HepG2 (cell line): ENCODE results near the gene EXOC6B. TPM values are rescaled to one million over a fixed set of nuclear protein-coding genes. Genes with fewer than 3 reads are reported as not detected.

Experiments
- AHR ChIP-seq: IDR thresholded peaks from 2 replicates; pipeline ENCODE4 v1.6.1; 2018; ENCODE audit warnings: missing genetic modification reagents, missing compliant biosample characterization
- CBX2 ChIP-seq, 2 experiments: fragments of 200-600 bp in 1 of 2; sonication (generic); formaldehyde crosslinking in 1 of 2; IDR thresholded peaks; 2 replicates each; pipeline versions ENCODE4 v1.7.0 to v1.8.1; 2018 to 2022; ENCODE audit warnings: low read depth in 2 of 2, low read length in 1 of 2, mild to moderate bottlenecking in 1 of 2, missing genetic modification reagents in 1 of 2
- HNRNPH1 ChIP-seq: fragments of 200-400 bp; formaldehyde crosslinking; optimal IDR thresholded peaks from 2 replicates; pipeline ENCODE3; 2017; ENCODE audit warnings: mild to moderate bottlenecking, low read depth, low read length
- KDM1A ChIP-seq: IDR thresholded peaks from 2 replicates; pipeline ENCODE4 v1.6.1; 2016; ENCODE audit warnings: missing compliant biosample characterization
- MAZ ChIP-seq, 2 experiments: sonication (generic) in 1 of 2; formaldehyde crosslinking in 1 of 2; IDR thresholded peaks; 2 replicates each; pipeline versions ENCODE4 v1.5.0 to v1.6.1; 2012 to 2020; ENCODE audit warnings: low read depth in 2 of 2, mild to moderate bottlenecking in 2 of 2, borderline replicate concordance in 1 of 2, improper control_type of control experiment in 1 of 2, low read length in 1 of 2, missing genetic modification reagents in 1 of 2, moderate library complexity in 1 of 2
- MLX ChIP-seq: IDR thresholded peaks from 2 replicates; pipeline ENCODE4 v1.6.1; 2016
- MYC ChIP-seq: sonication (generic); formaldehyde crosslinking; IDR thresholded peaks from 2 replicates; pipeline ENCODE4 v1.9.0; 2021; ENCODE audit warnings: missing genetic modification reagents, borderline replicate concordance
- NFKB2 ChIP-seq: sonication (generic); formaldehyde crosslinking; IDR thresholded peaks from 2 replicates; pipeline ENCODE4 v1.4.0; 2020; ENCODE audit warnings: missing genetic modification reagents, borderline replicate concordance
- NR2F2 ChIP-seq: IDR thresholded peaks from 2 replicates; pipeline ENCODE4 v1.6.1; 2012; ENCODE audit warnings: low read depth, inconsistent platforms, borderline replicate concordance
- NRL ChIP-seq: sonication (generic); formaldehyde crosslinking; IDR thresholded peaks from 2 replicates; pipeline ENCODE4 v1.5.0; 2020; ENCODE audit warnings: missing genetic modification reagents, mild to moderate bottlenecking, moderate library complexity, borderline replicate concordance
- PCBP2 ChIP-seq: fragments of 200-400 bp; formaldehyde crosslinking; optimal IDR thresholded peaks from 2 replicates; pipeline ENCODE3; 2018; ENCODE audit warnings: low read length, low read depth; ENCODE audit not compliant: poor library complexity, severe bottlenecking
- SPEN ChIP-seq: sonication (generic); formaldehyde crosslinking; IDR thresholded peaks from 2 replicates; pipeline ENCODE4 v1.5.1; 2020; ENCODE audit warnings: low read depth, mild to moderate bottlenecking, missing genetic modification reagents
- TFDP1 ChIP-seq: IDR thresholded peaks from 2 replicates; pipeline ENCODE4 v1.6.1; 2016; ENCODE audit warnings: missing compliant biosample characterization, missing genetic modification reagents, borderline replicate concordance
- ZNF142 ChIP-seq: sonication (generic); formaldehyde crosslinking; IDR thresholded peaks from 2 replicates; pipeline ENCODE4 v1.4.0; 2020; ENCODE audit warnings: missing genetic modification reagents
- ZNF253 ChIP-seq: sonication (generic); formaldehyde crosslinking; IDR thresholded peaks from 2 replicates; pipeline ENCODE4 v1.8.0; 2022; ENCODE audit warnings: mild to moderate bottlenecking, missing genetic modification reagents, borderline replicate concordance
- ZNF547 ChIP-seq: sonication (generic); formaldehyde crosslinking; IDR thresholded peaks from 2 replicates; pipeline ENCODE4 v1.5.1; 2020; ENCODE audit warnings: mild to moderate bottlenecking, missing genetic modification reagents
- ZNF605 ChIP-seq: sonication (generic); formaldehyde crosslinking; IDR thresholded peaks from 2 replicates; pipeline ENCODE4 v1.8.0; 2022; ENCODE audit warnings: mild to moderate bottlenecking, missing genetic modification reagents
- ZNF761 ChIP-seq: sonication (generic); formaldehyde crosslinking; conservative IDR thresholded peaks from 2 replicates; pipeline ENCODE4 v1.4.0; 2020; ENCODE audit warnings: mild to moderate bottlenecking, missing genetic modification reagents
- ZSCAN12 ChIP-seq: sonication (generic); formaldehyde crosslinking; IDR thresholded peaks from 2 replicates; pipeline ENCODE4 v1.9.0; 2021; ENCODE audit warnings: mild to moderate bottlenecking, missing genetic modification reagents
- polyA plus RNA-seq, 8 experiments: library from polyadenylated mRNA; depleted of rRNA in 3 of 8; stranded (reverse) in 7 of 8; unstranded in 1 of 8; fragments of >200 nt; fragmentation: Illumina TruSeq in 4 of 8; extraction: Trizol in 4 of 8; gene quantifications; 2 replicates each; pipeline versions ENCODE4 v1.2.1 to v1.2.3, GENCODE V29; 2011 to 2016; ENCODE audit warnings: low read depth in 4 of 8, missing spikeins in 1 of 8, mixed read lengths in 1 of 8; ENCODE audit not compliant: insufficient read depth in 1 of 8
- total RNA-seq, 5 experiments: library from RNA; depleted of rRNA; stranded (reverse); fragments of >200 nt; fragmentation: Illumina TruSeq; extraction: Trizol; gene quantifications; 2 replicates each; pipeline ENCODE4 v1.2.3, GENCODE V29; 2016; ENCODE audit warnings: low read depth in 1 of 5
- TF ChIP-seq, protein P1 (sequence below): IDR thresholded peaks from 2 replicates; pipeline ENCODE4 v1.6.1; 2016; ENCODE audit warnings: low read depth, borderline replicate concordance

The EXOC6B gene
- total and polyA plus RNA-seq, 2 of the 13 experiments (the other 11 are each of a cell fraction or from before 2014, with no cell fraction given): 9.1 to 15.9 TPM

GRCh38 chr2:72862239-72862988, 36.6 kb upstream of the EXOC6B start (continued):
- TF ChIP-seq ZNF253 (CRISPR knock-in tag) (no peak), MAZ (IDR thresholded peaks at IDR 0.05; ENCODE audit: borderline replicate concordance, low read depth, low read length) (peak; percentile 84; the same call in 1 of the 2 replicates), MAZ (CRISPR knock-in tag; IDR thresholded peaks at IDR 0.05; ENCODE audit: low read depth) (peak; percentile 94), ZNF605 (CRISPR knock-in tag) (peak; percentile 89), PCBP2 (no peak), MYC (CRISPR knock-in tag) (peak; percentile 67; the same call in 1 of the 2 replicates), ZNF761 (CRISPR knock-in tag) (peak; percentile 79; the same call in 1 of the 2 replicates), SPEN (CRISPR knock-in tag) (peak; percentile 70; the same call in 1 of the 2 replicates), NFKB2 (CRISPR knock-in tag) (peak; percentile 80; the same call in 1 of the 2 replicates), ZNF547 (peak; percentile 81; the same call in 1 of the 2 replicates), TFDP1 (no peak), HNRNPH1 (no peak), NR2F2 (no peak), ZNF142 (CRISPR knock-in tag) (no peak), ZSCAN12 (CRISPR knock-in tag) (no peak), NRL (CRISPR knock-in tag) (no peak), CBX2 (IDR thresholded peaks at IDR 0.05; ENCODE audit: low read depth, low read length) (no peak), CBX2 (CRISPR knock-in tag; IDR thresholded peaks at IDR 0.05; ENCODE audit: low read depth) (peak; percentile 92; the same call in 1 of the 2 replicates), AHR (peak; percentile 77; the same call in 1 of the 2 replicates), KDM1A (CRISPR knock-in tag) (peak; percentile 83), MLX (CRISPR knock-in tag) (no peak)
- TF ChIP-seq, protein P1, sequence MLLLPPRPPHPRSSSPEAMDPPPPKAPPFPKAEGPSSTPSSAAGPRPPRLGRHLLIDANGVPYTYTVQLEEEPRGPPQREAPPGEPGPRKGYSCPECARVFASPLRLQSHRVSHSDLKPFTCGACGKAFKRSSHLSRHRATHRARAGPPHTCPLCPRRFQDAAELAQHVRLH: peak; percentile 68; the same call in 1 of the 2 replicates
